Tibial nerve (tissue), 4 donors: ENCODE data around the gene CDH8.

Experiments
- CTCF ChIP-seq, 5 experiments: fragments of 200-600 bp in 3 of 5; fragments of 450-650 bp in 2 of 5; sonication (generic) in 3 of 5; IDR thresholded peaks; one replicate each; pipeline ENCODE4 v1.5.1; 2016 to 2019; ENCODE audit warnings: antibody characterized with exemption in 5 of 5, mild to moderate bottlenecking in 3 of 5, moderate library complexity in 2 of 5
- EP300 ChIP-seq, 2 donors: sonication (generic); formaldehyde crosslinking; IDR thresholded peaks; one replicate each; pipeline ENCODE4 v1.6.1; 2017; ENCODE audit warnings: antibody characterized with exemption in 2 of 2, mild to moderate bottlenecking in 1 of 2

DNA sequence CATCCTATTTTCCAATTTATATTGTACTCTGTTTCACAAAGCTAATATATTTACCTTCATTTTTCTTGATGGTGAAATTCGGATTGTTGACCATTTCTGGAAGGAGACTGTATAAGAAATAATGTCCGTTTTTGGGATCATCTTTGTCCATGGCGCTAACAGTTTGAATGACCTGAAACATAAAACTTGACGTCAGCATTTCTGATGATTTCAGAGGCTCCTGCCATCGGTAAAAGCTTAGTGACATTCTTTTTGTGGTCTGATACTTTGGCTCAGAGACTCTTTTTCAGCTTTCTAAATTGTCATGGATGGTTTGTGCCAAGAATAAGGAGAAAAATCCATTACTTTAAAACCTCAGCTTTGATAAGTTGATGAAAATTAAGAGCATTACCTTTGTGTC lies 322.5 kb downstream of the CDH8 start:
- TF ChIP-seq EP300 (IDR thresholded peaks at IDR 0.05) (no peak), CTCF (IDR thresholded peaks at IDR 0.05) (no peak)
